Spinal cord (tissue), 10 donors: ENCODE measurements around the gene ZMYND19. TPM values are rescaled to one million over a fixed set of nuclear protein-coding genes. Genes with fewer than 3 reads are reported as not detected.
"Not testable (repeated sequence)": the region's sequence is repeated elsewhere in the genome, so short reads cannot be mapped to it uniquely, and the experiment has no call there.

Experiments used
- DNase-seq, 6 donors: peaks; one replicate each; pipeline versions ENCODE4 v3.0.0 to v3.0.0-alpha.2; 2013 to 2015; ENCODE audit warnings: low spot score in 6 of 6, low read depth in 4 of 6
- H3K27ac ChIP-seq: one replicate; pipeline ENCODE4 v1.5.1; 2013; ENCODE audit warnings: low read depth, low read length, control low read depth
- H3K27me3 ChIP-seq: one replicate; pipeline ENCODE4 v1.6.1; 2013; ENCODE audit warnings: low read length; ENCODE audit not compliant: control insufficient read depth, insufficient read depth
- H3K36me3 ChIP-seq: one replicate; pipeline ENCODE4 v1.6.1; 2013; ENCODE audit warnings: low read length; ENCODE audit not compliant: control insufficient read depth, insufficient read depth
- H3K4me1 ChIP-seq: one replicate; pipeline ENCODE4 v1.6.1; 2013; ENCODE audit warnings: low read length; ENCODE audit not compliant: control insufficient read depth, insufficient read depth
- H3K4me3 ChIP-seq: one replicate; pipeline ENCODE4 v1.5.1; 2013; ENCODE audit warnings: low read depth, low read length, control low read depth
- H3K9me3 ChIP-seq: one replicate; pipeline ENCODE4 v1.6.1; 2013; ENCODE audit warnings: low read length; ENCODE audit not compliant: control insufficient read depth, insufficient read depth
- WGBS: methylation state at CpG from one replicate; pipeline ENCODE4 v1.1.5; 2013; ENCODE audit warnings: missing lambda C conversion rate; ENCODE audit not compliant: insufficient coverage; 5-methylcytosine and 5-hydroxymethylcytosine counted together
- polyA plus RNA-seq, 2 donors: library from polyadenylated mRNA; unstranded; fragments of 120-200 nt; gene quantifications; one replicate each; pipeline ENCODE4 v1.2.1, GENCODE V29; 2013; ENCODE audit not compliant: insufficient read length in 2 of 2
- small RNA-seq: library from RNA; depleted of rRNA; stranded (forward); fragments of <200 nt; gene quantifications from one replicate; pipeline ENCODE3, GENCODE V24; 2014; ENCODE audit warnings: low replicate concordance
- total RNA-seq, 2 donors: library from RNA; depleted of rRNA in 1 of 2; stranded (reverse); fragments of 120-200 nt in 1 of 2; fragments of >200 nt in 1 of 2; gene quantifications; one replicate each; pipeline versions ENCODE4 v1.2.3 to v1.2.4, GENCODE V29; 2013 to 2014
- donor health status: healthy.

The ZMYND19 gene
- total and polyA plus RNA-seq, 4 donors, result 10.2 to 41.8 (median 34.2) TPM

GRCh38 chr9:137538058-137538457 lies 52.3 kb downstream of the ZMYND19 start:
- H3K9me3 ChIP-seq, result no peaks in the 10 kb centered on the region
- WGBS, result 96% methylated on average over 16 of the region's 16 CpGs
- peaks cover 31% of the 10 kb centered on the region for H3K36me3 ChIP-seq
- H3K4me3 ChIP-seq, result no peak overlapping the region
- H3K27ac ChIP-seq, result no peak overlapping the region
- no peak for DNase-seq
- H3K4me1 ChIP-seq, result peaks cover 6% of the 10 kb centered on the region
- no peaks in the 10 kb centered on the region for H3K27me3 ChIP-seq

- not testable (repeated sequence) for H3K4me1 ChIP-seq, H3K27ac ChIP-seq, H3K9me3 ChIP-seq, H3K4me3 ChIP-seq, H3K27me3 ChIP-seq, DNase-seq
- H3K36me3 ChIP-seq, result peaks cover 23% of the 10 kb centered on the region
- 94% methylated on average over 13 of the region's 16 CpGs for WGBS
Observed at GRCh38 chr9:137536594-137537131, 53.6 kb downstream of the ZMYND19 start.

- no peaks in the 10 kb centered on the region for H3K27me3 ChIP-seq
Observed at GRCh38 chr9:137535120-137535428, 55.2 kb downstream of the ZMYND19 start.

GRCh38 chr9:137534256-137535119 lies 55.8 kb downstream of the ZMYND19 start:
- no peak overlapping the region for H3K4me3 ChIP-seq
- H3K36me3 ChIP-seq, result peaks cover 10% of the 10 kb centered on the region
- H3K27ac ChIP-seq, result no peak overlapping the region
- H3K4me1 ChIP-seq, result peaks cover 9% of the 10 kb centered on the region
- peak in 2 of 6 donors; percentile 76 to 84 for DNase-seq
- no peaks in the 10 kb centered on the region for H3K27me3 ChIP-seq
- no peaks in the 10 kb centered on the region for H3K9me3 ChIP-seq
- WGBS, result 74% methylated on average over 17 of the region's 19 CpGs

More at GRCh38 chr9:137535120-137535428, 55.2 kb downstream of the ZMYND19 start:
- Histone ChIP-seq H3K27ac (no peak overlapping the region), H3K4me3 (no peak overlapping the region), H3K4me1 (peaks cover 9% of the 10 kb centered on the region), H3K9me3 (no peaks in the 10 kb centered on the region), H3K36me3 (peaks cover 11% of the 10 kb centered on the region)
- no peak for DNase-seq

GRCh38 chr9:137532891-137533468 lies 57.3 kb downstream of the ZMYND19 start:
- H3K9me3 ChIP-seq, H3K4me3 ChIP-seq, H3K4me1 ChIP-seq, H3K27me3 ChIP-seq, DNase-seq, H3K27ac ChIP-seq, H3K36me3 ChIP-seq: not testable (repeated sequence)
- WGBS, result 96% methylated on average over 10 of the region's 10 CpGs

Small RNAs within 50 kb of the gene (small RNA-seq; reads per million reads assigned to genes)
- gene RF00017, result not detected

Other genes starting within 250 kb of the ZMYND19 start
- 10 to 100 TPM in 1 of 2 donors, 1 to 10 TPM in 1; 9.4 to 21.7 TPM for gene EXD3, start 167.3 kb downstream of the ZMYND19 start, total RNA-seq
- gene EXD3, start 167.3 kb downstream of the ZMYND19 start, polyA plus RNA-seq, result 10 to 100 TPM; 33.5 to 43.5 TPM
- gene NOXA1, start 167.1 kb downstream of the ZMYND19 start, total RNA-seq, result 1 to 10 TPM; 1.4 to 7.1 TPM
- gene NOXA1, start 167.1 kb downstream of the ZMYND19 start, polyA plus RNA-seq, result 10 to 100 TPM; 14.2 to 14.6 TPM
- under 1 TPM in 1 of 2 donors, not detected in 1; 0.39 TPM for gene ENTPD8, start 149.2 kb downstream of the ZMYND19 start, total RNA-seq
- gene ENTPD8, start 149.2 kb downstream of the ZMYND19 start, polyA plus RNA-seq, result 1 to 10 TPM in 1 of 2 donors, under 1 TPM in 1; 0.90 to 1.1 TPM
- gene NSMF, start 131.2 kb downstream of the ZMYND19 start, total RNA-seq, result 100 to 1,000 TPM in 1 of 2 donors, 10 to 100 TPM in 1; 29.7 to 103 TPM
- 100 to 1,000 TPM; 304 to 369 TPM for gene NSMF, start 131.2 kb downstream of the ZMYND19 start, polyA plus RNA-seq
- gene PNPLA7, start 40.1 kb downstream of the ZMYND19 start, total RNA-seq, result 1 to 10 TPM in 1 of 2 donors, under 1 TPM in 1; 0.89 to 2.2 TPM
- 1 to 10 TPM; 6.5 to 6.6 TPM for gene PNPLA7, start 40.1 kb downstream of the ZMYND19 start, polyA plus RNA-seq
- gene MRPL41, start 38.6 kb downstream of the ZMYND19 start, total RNA-seq, result 10 to 100 TPM; 21.5 to 45.1 TPM
- 10 to 100 TPM; 52.2 to 64.0 TPM for gene MRPL41, start 38.6 kb downstream of the ZMYND19 start, polyA plus RNA-seq
- 10 to 100 TPM; 21.7 to 43.2 TPM for gene DPH7, start 11.6 kb downstream of the ZMYND19 start, total RNA-seq
- 10 to 100 TPM; 47.6 to 82.1 TPM for gene DPH7, start 11.6 kb downstream of the ZMYND19 start, polyA plus RNA-seq
- gene ARRDC1, start 15.2 kb upstream of the ZMYND19 start, total RNA-seq, result 10 to 100 TPM; 12.7 to 31.0 TPM
- 10 to 100 TPM; 43.8 to 54.3 TPM for gene ARRDC1, start 15.2 kb upstream of the ZMYND19 start, polyA plus RNA-seq
- 10 to 100 TPM; 35.8 to 51.7 TPM for gene EHMT1, start 28.5 kb upstream of the ZMYND19 start, total RNA-seq
- gene EHMT1, start 28.5 kb upstream of the ZMYND19 start, polyA plus RNA-seq, result 10 to 100 TPM; 62.6 to 86.2 TPM